ENCODE results near the gene MYH9.

MYH9 gene

DNA sequence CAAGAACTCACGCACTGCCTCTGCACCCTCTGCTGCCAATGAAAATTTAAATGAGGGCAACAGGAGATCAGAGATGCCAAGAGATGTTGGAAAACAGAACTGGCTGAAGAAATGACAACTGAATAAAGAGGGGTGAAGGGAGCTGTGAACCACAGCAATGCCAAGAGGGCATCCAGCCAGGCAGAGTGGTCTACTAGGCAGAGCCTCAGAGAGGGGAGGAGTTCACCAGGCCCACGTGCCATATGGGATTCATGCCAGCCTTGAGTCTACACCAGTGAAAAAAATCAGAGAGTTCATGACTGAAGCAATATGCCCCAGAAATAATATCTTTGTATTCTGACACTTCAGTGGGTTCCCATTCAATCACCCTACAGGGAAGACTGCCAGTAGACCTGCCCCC, 152.8 kb downstream of the MYH9 start:
- ATAC-seq (replicated peaks) (no peak), DNase-seq (no peak)
- no peaks in the 10 kb centered on the region for H3K9me3 Mint-ChIP-seq
- H3K36me3 Mint-ChIP-seq (ENCODE audit: insufficient read depth) = peaks cover 65% of the 10 kb centered on the region
- H3K4me3 Mint-ChIP-seq = peak overlapping the region in 1 of 2 donors; percentile 97
- H3K4me1 Mint-ChIP-seq (ENCODE audit: low read depth in 2 of 2) = peaks cover 52 to 65% of the 10 kb centered on the region in 2 donors
- peak overlapping the region; percentile 68 to 75 for H3K27ac Mint-ChIP-seq
- H3K27me3 Mint-ChIP-seq = no peaks in the 10 kb centered on the region

DNA sequence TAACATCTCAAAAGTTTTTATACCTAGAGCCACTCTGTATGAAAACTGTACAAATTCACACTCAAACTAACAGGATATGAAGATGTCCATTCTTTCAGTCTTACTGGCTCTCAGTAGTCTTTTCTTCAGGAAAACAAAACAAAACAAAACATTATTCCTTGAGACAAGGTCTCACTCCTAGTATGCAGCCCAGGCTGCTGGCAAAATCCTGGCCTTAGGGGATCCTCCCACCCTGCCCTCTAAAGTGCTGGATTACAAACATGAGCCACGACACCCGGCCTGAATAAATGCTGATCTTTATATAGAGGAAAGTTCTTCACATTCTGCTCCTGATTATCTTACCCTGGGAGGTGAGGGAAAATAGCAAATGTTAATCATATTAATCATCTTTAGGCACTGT, 153.6 kb downstream of the MYH9 start:
- H3K27ac Mint-ChIP-seq = peak overlapping the region; percentile 68 to 75
- peaks cover 46 to 62% of the 10 kb centered on the region in 2 donors for H3K4me1 Mint-ChIP-seq (ENCODE audit: low read depth in 2 of 2)
- no peaks in the 10 kb centered on the region for H3K9me3 Mint-ChIP-seq
- peak overlapping the region in 1 of 2 donors; percentile 97 for H3K4me3 Mint-ChIP-seq
- no peaks in the 10 kb centered on the region for H3K27me3 Mint-ChIP-seq
- DNase-seq (no peak), ATAC-seq (replicated peaks) (no peak)
- H3K36me3 Mint-ChIP-seq (ENCODE audit: insufficient read depth) = peaks cover 68% of the 10 kb centered on the region

DNA sequence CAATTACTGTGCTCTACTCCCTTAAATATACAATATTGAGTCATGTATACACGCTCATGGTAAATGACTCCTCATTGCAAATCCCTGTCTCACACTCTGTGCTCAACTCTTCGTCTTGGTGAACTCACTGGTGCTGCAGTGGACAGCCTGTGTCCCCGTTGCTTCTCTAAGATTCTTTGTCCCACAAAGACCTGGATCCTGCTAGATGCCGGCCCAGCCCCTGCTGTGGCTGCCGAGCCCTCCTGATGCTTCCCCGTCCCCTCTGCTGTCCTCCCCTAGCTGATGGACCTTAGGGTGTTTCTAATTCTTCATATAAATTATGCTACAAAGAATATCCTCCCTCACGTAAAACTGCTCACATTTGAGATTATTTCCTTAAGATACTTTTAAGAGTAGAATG, 154.0 kb downstream of the MYH9 start:
- H3K36me3 Mint-ChIP-seq (ENCODE audit: insufficient read depth) = peaks cover 68% of the 10 kb centered on the region
- peak overlapping the region; percentile 68 to 75 for H3K27ac Mint-ChIP-seq
- no peak overlapping the region for H3K4me3 Mint-ChIP-seq
- DNase-seq (no peak), ATAC-seq (replicated peaks) (no peak)
- H3K4me1 Mint-ChIP-seq (ENCODE audit: low read depth in 2 of 2) = peaks cover 42 to 59% of the 10 kb centered on the region in 2 donors
- no peaks in the 10 kb centered on the region for H3K9me3 Mint-ChIP-seq
- H3K27me3 Mint-ChIP-seq = no peaks in the 10 kb centered on the region

DNA sequence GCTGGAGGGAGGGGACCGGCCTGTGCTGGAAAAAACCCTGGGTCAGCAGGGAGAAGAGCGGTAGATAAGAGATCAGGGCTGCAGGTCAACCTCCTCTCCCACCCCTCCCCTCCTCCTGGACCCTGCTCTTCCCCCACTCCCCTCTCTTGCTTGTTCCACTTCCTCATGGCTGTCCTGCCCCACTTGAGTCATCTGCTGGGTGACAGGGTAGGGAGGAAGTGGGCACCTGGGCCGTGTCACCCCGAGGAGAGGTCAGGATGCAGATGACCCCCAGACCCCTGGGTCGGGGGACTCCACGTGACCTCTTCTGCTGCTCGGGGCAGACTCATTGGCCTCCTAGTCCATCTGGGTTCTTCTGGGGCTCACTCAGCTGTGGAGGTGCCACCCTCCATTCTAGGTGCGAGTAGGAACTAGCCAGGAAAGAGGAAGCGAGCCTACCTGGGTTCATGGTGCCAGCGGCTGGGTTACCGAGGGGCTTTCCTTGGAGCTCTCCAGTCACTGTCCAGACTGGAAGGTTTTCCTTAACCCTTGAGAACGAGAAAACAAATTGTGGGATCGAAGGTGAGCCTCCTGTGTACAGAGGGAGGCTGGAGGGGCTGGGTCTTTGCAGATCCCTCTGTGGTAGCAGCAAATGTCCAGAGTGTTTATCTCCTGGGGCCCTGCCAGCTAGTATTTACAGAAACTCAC, 154.9 kb downstream of the MYH9 start:
- no peak for ATAC-seq (replicated peaks)
- Mint-ChIP-seq H3K27me3 (no peaks in the 10 kb centered on the region), H3K36me3 (ENCODE audit: insufficient read depth) (peaks cover 77% of the 10 kb centered on the region), H3K4me3 (no peak overlapping the region), H3K9me3 (no peaks in the 10 kb centered on the region), H3K4me1 (ENCODE audit: low read depth in 2 of 2) (peaks cover 34 to 51% of the 10 kb centered on the region in 2 donors), H3K27ac (peak overlapping the region; percentile 68 to 75)
- DNase-seq = no peak

Data from effector memory CD8-positive, alpha-beta T cell (primary cell).